GM21619 (cell line): Measurements from ENCODE around the gene DNAI4.

ENCODE experiments used
- ATAC-seq: cut with Tn5 transposase; IDR thresholded peaks from one replicate; pipeline ENCODE4 v1.9.1; 2021; ENCODE audit not compliant: unreplicated experiment

Gene DNAI4

GRCh38 chr1:66768965-66769364 is 155.7 kb downstream of the DNAI4 start:
- no peak for ATAC-seq

- ATAC-seq = no peak
Observed at GRCh38 chr1:66767626-66768025, 157.0 kb downstream of the DNAI4 start.

- ATAC-seq = peak; percentile 76
Observed at GRCh38 chr1:66764994-66765578, 159.6 kb downstream of the DNAI4 start.
